ENCODE measurements around the gene TCIRG1. TPM values are rescaled to one million over a fixed set of nuclear protein-coding genes. Genes with fewer than 3 reads are reported as not detected.
A peak's percentile ranks its signal among the peaks of the same experiment; 100 is the strongest.

TCIRG1 gene
- total RNA-seq, 2 experiments from 2014 or later: 295 TPM

GRCh38 chr11:68017980-68018729, 20.7 kb upstream of the TCIRG1 start:
- Mint-ChIP-seq H3K9me3 (no peaks in the 10 kb centered on the region), H3K4me3 (no peak overlapping the region), H3K27me3 (no peaks in the 10 kb centered on the region), H3K27ac (no peak overlapping the region), H3K4me1 (no peaks in the 10 kb centered on the region), H3K36me3 (ENCODE audit: low read depth) (no peaks in the 10 kb centered on the region)
- DNase-seq: no peak
- ChIA-PET POLR2A (no interaction called here), CTCF (no interaction called here)

GRCh38 chr11:68018730-68019190, 20.1 kb upstream of the TCIRG1 start:
- no peaks in the 10 kb centered on the region for H3K4me1 Mint-ChIP-seq
- no peaks in the 10 kb centered on the region for H3K36me3 Mint-ChIP-seq (ENCODE audit: low read depth)
- CTCF ChIA-PET: interaction anchor here (1.1 kb wide), 1 partner anchor 126 kb away, joined by 3 read pairs; no protein-coding TSS in a partner anchor
- no peak overlapping the region for H3K4me3 Mint-ChIP-seq
- H3K27me3 Mint-ChIP-seq: no peaks in the 10 kb centered on the region
- no peaks in the 10 kb centered on the region for H3K9me3 Mint-ChIP-seq
- POLR2A ChIA-PET: no interaction called here
- DNase-seq: no peak
- no peak overlapping the region for H3K27ac Mint-ChIP-seq

GRCh38 chr11:68019486-68019885, 19.3 kb upstream of the TCIRG1 start:
- DNase-seq: no peak
- H3K4me1 Mint-ChIP-seq: no peaks in the 10 kb centered on the region
- H3K36me3 Mint-ChIP-seq (ENCODE audit: low read depth): no peaks in the 10 kb centered on the region
- no peak overlapping the region for H3K4me3 Mint-ChIP-seq
- CTCF ChIA-PET: interaction anchor here (1.1 kb wide), 1 partner anchor 126 kb away, joined by 3 read pairs; no protein-coding TSS in a partner anchor
- H3K27ac Mint-ChIP-seq: no peak overlapping the region
- no peaks in the 10 kb centered on the region for H3K27me3 Mint-ChIP-seq
- POLR2A ChIA-PET: no interaction called here
- no peaks in the 10 kb centered on the region for H3K9me3 Mint-ChIP-seq

GRCh38 chr11:68020575-68020974, 18.2 kb upstream of the TCIRG1 start:
- POLR2A ChIA-PET: no interaction called here
- Mint-ChIP-seq H3K4me3 (no peak overlapping the region), H3K27ac (no peak overlapping the region), H3K4me1 (no peaks in the 10 kb centered on the region), H3K9me3 (no peaks in the 10 kb centered on the region), H3K36me3 (ENCODE audit: low read depth) (no peaks in the 10 kb centered on the region), H3K27me3 (peaks cover 2% of the 10 kb centered on the region)
- DNase-seq: no peak
- CTCF ChIA-PET: no interaction called here

- DNase-seq: no peak
- Mint-ChIP-seq H3K27me3 (peaks cover 2% of the 10 kb centered on the region), H3K4me1 (no peaks in the 10 kb centered on the region), H3K9me3 (no peaks in the 10 kb centered on the region), H3K4me3 (no peak overlapping the region), H3K36me3 (ENCODE audit: low read depth) (no peaks in the 10 kb centered on the region), H3K27ac (no peak overlapping the region)
- POLR2A ChIA-PET: no interaction called here
- CTCF ChIA-PET: no interaction called here
Observed at GRCh38 chr11:68021167-68021787, 17.5 kb upstream of the TCIRG1 start.

- POLR2A ChIA-PET: no interaction called here
Observed at GRCh38 chr11:68022531-68022930, 16.3 kb upstream of the TCIRG1 start.

GRCh38 chr11:68024508-68024907, 14.3 kb upstream of the TCIRG1 start:
- Mint-ChIP-seq H3K27me3 (peaks cover 2% of the 10 kb centered on the region), H3K9me3 (no peaks in the 10 kb centered on the region), H3K27ac (no peak overlapping the region), H3K4me1 (peaks cover 9% of the 10 kb centered on the region), H3K36me3 (ENCODE audit: low read depth) (no peaks in the 10 kb centered on the region), H3K4me3 (no peak overlapping the region)
- ChIA-PET CTCF (no interaction called here), POLR2A (no interaction called here)
- no peak for DNase-seq

More at GRCh38 chr11:68022531-68022930, 16.3 kb upstream of the TCIRG1 start:
- CTCF ChIA-PET: interaction anchor here (0.6 kb wide), 1 partner anchor 8 kb away, joined by 7 read pairs; the partner anchor contains the start of gene NDUFS8
- Mint-ChIP-seq H3K27me3 (peaks cover 2% of the 10 kb centered on the region), H3K4me1 (no peaks in the 10 kb centered on the region), H3K36me3 (ENCODE audit: low read depth) (no peaks in the 10 kb centered on the region), H3K4me3 (no peak overlapping the region), H3K9me3 (no peaks in the 10 kb centered on the region), H3K27ac (no peak overlapping the region)
- DNase-seq: no peak

GRCh38 chr11:68025047-68025446, 13.8 kb upstream of the TCIRG1 start:
- H3K27ac Mint-ChIP-seq: no peak overlapping the region
- CTCF ChIA-PET: no interaction called here
- H3K4me3 Mint-ChIP-seq: no peak overlapping the region
- H3K36me3 Mint-ChIP-seq (ENCODE audit: low read depth): no peaks in the 10 kb centered on the region
- H3K4me1 Mint-ChIP-seq: peaks cover 12% of the 10 kb centered on the region
- H3K9me3 Mint-ChIP-seq: no peaks in the 10 kb centered on the region
- peak; percentile 23 for DNase-seq
- POLR2A ChIA-PET: no interaction called here
- H3K27me3 Mint-ChIP-seq: peaks cover 2% of the 10 kb centered on the region

- CTCF ChIA-PET: no interaction called here
- DNase-seq: no peak
- Mint-ChIP-seq H3K4me3 (no peak overlapping the region), H3K27ac (no peak overlapping the region), H3K27me3 (peaks cover 2% of the 10 kb centered on the region), H3K4me1 (peaks cover 20% of the 10 kb centered on the region), H3K9me3 (no peaks in the 10 kb centered on the region), H3K36me3 (ENCODE audit: low read depth) (peaks cover 4% of the 10 kb centered on the region)
- POLR2A ChIA-PET: interaction anchor here (5.6 kb wide), 1 partner anchor 14 kb away, joined by 63 read pairs; the partner anchor contains the start of gene TCIRG1
Observed at GRCh38 chr11:68026391-68027105, 12.3 kb upstream of the TCIRG1 start.

- no peak for DNase-seq
- POLR2A ChIA-PET: interaction anchor here (5.6 kb wide), 1 partner anchor 13 kb away, joined by 63 read pairs; the partner anchor contains the start of gene TCIRG1
- Mint-ChIP-seq H3K4me1 (peaks cover 24% of the 10 kb centered on the region), H3K36me3 (ENCODE audit: low read depth) (peaks cover 7% of the 10 kb centered on the region), H3K27me3 (peaks cover 2% of the 10 kb centered on the region), H3K4me3 (no peak overlapping the region), H3K27ac (no peak overlapping the region), H3K9me3 (no peaks in the 10 kb centered on the region)
- CTCF ChIA-PET: no interaction called here
Observed at GRCh38 chr11:68027667-68028066, 11.2 kb upstream of the TCIRG1 start.

GRCh38 chr11:68028802-68029545, 9.9 kb upstream of the TCIRG1 start:
- peaks cover 26% of the 10 kb centered on the region for H3K4me1 Mint-ChIP-seq
- no peak for DNase-seq
- peak overlapping the region; percentile 68 for H3K4me3 Mint-ChIP-seq
- H3K36me3 Mint-ChIP-seq (ENCODE audit: low read depth): peaks cover 7% of the 10 kb centered on the region
- ChIA-PET CTCF (no interaction called here), POLR2A (interaction anchor here (5.6 kb wide), 1 partner anchor 11 kb away, joined by 63 read pairs; the partner anchor contains the start of gene TCIRG1)
- no peaks in the 10 kb centered on the region for H3K9me3 Mint-ChIP-seq
- no peak overlapping the region for H3K27ac Mint-ChIP-seq
- H3K27me3 Mint-ChIP-seq: peaks cover 2% of the 10 kb centered on the region

- CTCF ChIA-PET: interaction anchor here (1.2 kb wide), 1 partner anchor 8 kb away, joined by 7 read pairs; no protein-coding TSS in a partner anchor
- H3K27ac Mint-ChIP-seq: peak within 1 kb of the TSS; percentile 78
- POLR2A ChIA-PET: interaction anchor here (1.5 to 5.6 kb wide), 2 partner anchors 10 to 87 kb away, joined by 4 to 63 read pairs; partner anchors contain the start of gene TCIRG1
Observed at GRCh38 chr11:68030318-68031143, 8.3 kb upstream of the TCIRG1 start, which contains the start of gene NDUFS8. Gene NDUFS8 (plus strand): TSS chr11:68030681. CDS start chr11:68032152, 1,471 bp downstream.

More at GRCh38 chr11:68030318-68031143, 8.3 kb upstream of the TCIRG1 start, which contains the start of gene NDUFS8:
- Mint-ChIP-seq H3K4me1 (peaks cover 30% of the 10 kb centered on the region), H3K9me3 (no peaks in the 10 kb centered on the region), H3K27me3 (no peaks in the 10 kb centered on the region), H3K36me3 (ENCODE audit: low read depth) (peaks cover 7% of the 10 kb centered on the region), H3K4me3 (peak within 1 kb of the TSS; percentile 90)
- peak; percentile 97 for DNase-seq
